CD4-positive, alpha-beta T cell treated with Interleukin-15 for 4 hours (primary cell): ENCODE data around the gene KIAA0408.
A peak's percentile ranks its signal among the peaks of the same experiment; 100 is the strongest.

Experiments used
- DNase-seq: peaks from one replicate; pipeline ENCODE4 v3.0.0-alpha.2; 2020; ENCODE audit warnings: low spot score

Gene KIAA0408

GRCh38 chr6:127459231-127459641 lies at the start of gene KIAA0408:
TSS of gene KIAA0408 (minus strand) at chr6:127459389. CDS start at chr6:127453981, 5,408 bp downstream.
- no peak for DNase-seq

GRCh38 chr6:127506894-127507293 lies 47.7 kb upstream of the KIAA0408 start:
- DNase-seq: no peak

GRCh38 chr6:127503022-127503421 lies 43.8 kb upstream of the KIAA0408 start:
- DNase-seq: no peak

GRCh38 chr6:127497410-127497809 lies 38.2 kb upstream of the KIAA0408 start:
- no peak for DNase-seq

- no peak for DNase-seq
Measured at GRCh38 chr6:127496471-127496870, 37.3 kb upstream of the KIAA0408 start.

GRCh38 chr6:127494240-127494767 lies 35.1 kb upstream of the KIAA0408 start:
- DNase-seq: no peak

GRCh38 chr6:127489248-127489647 lies 30.1 kb upstream of the KIAA0408 start:
- no peak for DNase-seq

- DNase-seq: no peak
Measured at GRCh38 chr6:127486934-127487333, 27.7 kb upstream of the KIAA0408 start.

GRCh38 chr6:127484212-127484863 lies 25.1 kb upstream of the KIAA0408 start:
- peak; percentile 59 for DNase-seq

- no peak for DNase-seq
Measured at GRCh38 chr6:127483399-127484055, 24.3 kb upstream of the KIAA0408 start.

- no peak for DNase-seq
Measured at GRCh38 chr6:127482325-127482724, 23.1 kb upstream of the KIAA0408 start.

GRCh38 chr6:127481628-127482027 lies 22.4 kb upstream of the KIAA0408 start:
- no peak for DNase-seq

GRCh38 chr6:127481111-127481510 lies 21.9 kb upstream of the KIAA0408 start:
- no peak for DNase-seq

- DNase-seq: no peak
Measured at GRCh38 chr6:127477658-127478057, 18.5 kb upstream of the KIAA0408 start.

GRCh38 chr6:127475823-127476176 lies 16.6 kb upstream of the KIAA0408 start:
- DNase-seq: no peak

- DNase-seq: no peak
Measured at GRCh38 chr6:127475135-127475822, 16.1 kb upstream of the KIAA0408 start.

GRCh38 chr6:127471379-127472255 lies 12.4 kb upstream of the KIAA0408 start:
- no peak for DNase-seq

GRCh38 chr6:127468936-127469335 lies 9.7 kb upstream of the KIAA0408 start:
- DNase-seq: no peak

GRCh38 chr6:127466416-127466815 lies 7.2 kb upstream of the KIAA0408 start:
- no peak for DNase-seq

GRCh38 chr6:127464881-127465459 lies 5.8 kb upstream of the KIAA0408 start:
- DNase-seq: peak; percentile 62

- no peak for DNase-seq
Measured at GRCh38 chr6:127464161-127464880, 5.1 kb upstream of the KIAA0408 start.
